GM21825 (cell line): Measurements from ENCODE around the gene BEGAIN.

Experiments
- ATAC-seq: cut with Tn5 transposase; IDR thresholded peaks from one replicate; pipeline ENCODE4 v1.9.1; 2021; ENCODE audit warnings: mild to moderate bottlenecking, moderate library complexity; ENCODE audit not compliant: unreplicated experiment

The BEGAIN gene

GRCh38 chr14:100601914-100602313 is 14.7 kb upstream of the BEGAIN start:
- ATAC-seq = no peak

GRCh38 chr14:100601064-100601463 is 13.8 kb upstream of the BEGAIN start:
- ATAC-seq = no peak

- ATAC-seq = no peak
Observed at GRCh38 chr14:100599981-100600380, 12.8 kb upstream of the BEGAIN start.

DNA sequence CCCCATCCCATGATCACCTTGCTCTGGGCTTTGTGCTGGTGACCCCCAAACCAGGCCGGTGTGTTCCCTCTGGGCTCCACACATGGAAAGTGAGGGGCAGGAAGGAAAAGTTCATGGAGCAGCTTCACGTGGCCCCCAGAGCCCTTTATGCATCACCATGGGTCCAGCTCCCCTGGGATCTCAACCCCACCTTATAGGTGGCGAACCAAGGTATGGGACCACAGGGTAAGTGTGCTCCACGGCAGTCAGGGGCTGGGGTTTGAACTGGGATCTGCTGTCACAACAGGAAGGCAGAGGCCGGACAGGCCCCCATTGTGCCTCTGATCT is 7.4 kb upstream of the BEGAIN start:
- no peak for ATAC-seq

DNA sequence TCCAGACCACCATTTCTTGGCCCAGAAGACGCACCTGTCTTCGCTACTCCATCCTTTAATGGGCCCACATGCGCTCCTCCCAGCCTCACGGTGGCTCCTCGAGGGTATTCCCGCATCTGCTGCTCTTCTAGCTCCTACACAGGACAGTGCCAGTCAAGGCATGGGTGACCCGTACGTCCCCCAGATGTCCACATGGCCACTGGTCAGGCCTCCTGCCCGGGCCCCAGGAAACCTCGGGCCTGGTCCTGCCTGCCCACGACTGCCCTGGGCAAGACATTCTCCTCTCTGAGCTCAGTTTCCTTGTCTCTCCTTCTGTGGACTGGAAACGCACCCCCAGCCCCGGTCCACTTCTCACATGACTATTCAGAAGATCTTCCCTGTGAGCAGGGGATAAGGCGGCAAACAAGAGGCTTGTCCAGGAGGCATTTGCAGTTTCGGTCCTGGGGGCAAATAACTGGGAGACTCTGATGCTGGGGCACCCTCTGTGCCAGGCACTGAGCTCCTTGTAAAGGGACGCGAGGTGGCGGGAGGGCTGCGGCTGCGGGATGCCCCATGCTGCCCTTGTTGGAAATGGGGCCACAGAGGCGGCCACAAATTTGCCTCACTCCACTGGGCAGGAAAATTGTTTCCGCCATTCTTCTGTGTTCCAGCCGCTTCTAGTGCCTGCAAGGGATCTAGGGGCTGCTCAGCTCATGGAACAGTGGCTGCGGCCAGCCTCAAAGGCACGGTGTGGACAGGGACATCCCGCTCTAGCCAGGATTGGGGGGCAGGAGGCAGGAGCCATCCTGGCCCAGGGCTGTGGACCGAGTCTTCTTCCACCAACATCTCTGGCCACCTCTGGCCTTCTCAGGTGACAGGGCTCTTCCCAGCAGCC is 6.8 kb upstream of the BEGAIN start:
- ATAC-seq = no peak

DNA sequence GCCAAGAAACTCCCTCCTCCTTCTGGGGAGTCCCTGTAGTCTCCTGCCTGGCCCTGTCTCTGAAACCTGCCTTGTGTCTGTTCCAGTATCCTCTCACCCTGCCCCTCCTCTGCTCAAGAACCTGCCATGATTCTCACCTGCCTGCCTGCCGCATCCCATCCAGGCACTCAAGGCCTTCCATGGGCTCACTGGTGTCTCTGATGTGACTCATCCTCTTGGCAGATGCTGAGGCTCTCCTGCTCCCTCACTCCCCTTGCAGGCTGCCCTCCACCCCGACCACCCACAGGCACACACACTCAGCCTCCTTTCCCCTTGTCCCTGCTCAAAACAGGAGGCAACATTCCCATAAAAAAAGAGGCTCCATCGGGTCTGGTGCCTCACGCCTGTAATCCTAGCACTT is 5.8 kb upstream of the BEGAIN start:
- ATAC-seq = no peak

GRCh38 chr14:100592461-100592891 is 5.3 kb upstream of the BEGAIN start:
- ATAC-seq = no peak

DNA sequence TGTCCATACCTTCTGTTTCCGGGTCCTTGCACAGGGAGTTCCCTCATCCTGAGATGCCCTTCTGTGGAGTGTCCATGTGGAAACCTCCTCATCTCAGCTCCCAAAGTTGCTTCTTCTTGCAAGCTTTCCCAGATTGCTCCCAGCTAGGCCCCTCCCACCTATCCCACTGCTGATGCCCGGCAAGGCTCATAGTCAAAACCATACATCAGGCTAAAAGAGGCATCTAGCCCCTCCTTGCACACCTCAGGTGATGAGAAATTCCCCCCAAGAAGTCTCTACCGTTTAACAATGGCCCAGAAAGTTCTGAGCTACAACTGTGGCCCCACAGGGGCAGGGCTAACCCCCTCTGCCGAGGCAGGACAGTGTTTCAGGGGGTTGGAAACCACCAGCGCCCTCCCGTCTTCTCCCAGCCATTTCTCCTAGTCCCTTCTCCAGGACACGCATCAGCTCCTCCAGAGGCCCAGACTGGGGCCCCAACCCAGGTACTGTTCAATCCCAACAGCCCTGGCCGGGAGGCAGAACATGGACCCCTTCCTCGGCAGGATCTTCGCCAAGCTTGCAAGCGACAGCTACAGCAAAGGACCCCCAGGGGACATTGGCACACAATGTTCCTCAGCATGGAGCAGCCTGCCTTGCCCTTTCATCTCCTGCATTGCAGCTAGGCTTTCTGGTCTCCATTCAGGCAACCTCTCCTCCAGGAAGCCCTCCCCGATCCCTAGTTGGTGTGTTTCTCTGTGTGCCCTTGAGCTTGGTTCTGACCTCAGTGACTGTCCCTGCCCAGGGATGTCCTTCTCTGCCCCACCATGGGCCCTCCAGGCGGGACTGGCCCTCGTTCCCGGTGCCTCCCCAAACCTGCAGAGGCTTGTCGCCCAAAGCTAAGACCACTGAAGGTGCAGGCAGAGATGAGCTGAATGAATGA is 4.5 kb upstream of the BEGAIN start:
- no peak for ATAC-seq

DNA sequence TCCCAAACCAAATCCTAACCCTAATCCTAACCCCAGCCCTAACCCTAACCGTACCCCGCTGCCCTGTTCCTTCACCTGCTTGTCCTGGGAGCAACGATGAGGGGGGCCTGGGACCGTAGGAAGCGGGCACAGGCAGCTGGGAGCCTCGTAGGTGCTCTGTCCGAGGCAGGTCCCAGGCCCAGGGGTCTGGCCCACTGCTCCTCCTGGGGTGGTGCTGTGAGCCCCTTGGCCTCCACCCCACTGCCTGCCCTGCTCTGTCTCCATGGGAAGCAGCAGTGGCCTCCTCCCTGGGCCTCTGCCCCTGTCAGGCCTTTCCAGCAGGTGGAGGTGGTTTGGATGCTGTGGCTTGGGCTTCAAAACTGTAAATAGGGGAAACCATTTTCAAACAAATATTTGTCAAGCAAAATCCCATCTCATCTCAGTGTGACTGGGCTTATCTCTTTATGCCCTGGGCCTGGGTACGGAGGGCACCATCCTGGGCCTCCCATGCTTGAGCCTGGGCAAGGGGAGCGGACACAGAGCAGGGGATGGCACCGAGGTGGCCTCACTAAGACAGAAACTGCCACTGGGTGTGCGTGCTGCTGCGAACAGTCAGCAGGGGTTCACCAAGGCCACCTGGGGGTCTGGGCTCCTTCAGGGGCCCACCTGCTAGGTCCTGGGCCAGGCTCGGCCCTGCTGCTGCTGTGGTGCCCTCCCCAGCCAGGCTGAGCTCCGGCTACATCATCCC is 3.7 kb upstream of the BEGAIN start:
- no peak for ATAC-seq

DNA sequence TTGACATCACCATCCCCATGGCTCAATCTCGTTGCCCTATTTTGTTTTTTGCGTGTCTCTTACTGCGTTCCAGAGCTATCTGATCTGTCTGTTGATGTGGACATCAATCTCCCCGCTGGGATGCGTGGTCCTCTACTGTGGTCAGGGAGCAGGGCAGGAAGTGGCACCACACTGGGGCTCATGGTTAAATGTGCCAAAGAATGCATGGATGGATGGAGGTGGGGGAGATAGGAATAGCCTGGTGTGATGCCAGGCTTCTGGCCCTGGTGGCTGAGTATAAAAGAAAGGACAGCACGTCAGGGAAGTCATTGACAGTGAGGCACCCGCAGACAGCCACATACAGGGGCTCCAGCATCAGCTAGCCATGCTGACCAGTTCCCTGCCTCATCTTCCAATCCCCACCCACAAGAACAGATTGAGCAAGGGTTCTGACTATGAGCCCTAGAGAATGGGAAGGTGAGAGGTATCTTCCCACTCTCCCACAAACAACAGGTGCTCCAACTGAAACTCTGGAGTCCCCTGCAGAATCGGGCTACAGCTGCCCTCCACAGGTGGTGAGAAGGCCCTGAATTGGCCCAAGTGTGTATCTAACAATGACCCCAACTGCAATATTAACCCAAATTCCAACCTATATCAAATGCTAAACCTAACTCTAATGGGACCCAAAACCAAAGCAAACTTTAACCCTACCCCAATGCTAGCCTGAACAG is 2.7 kb upstream of the BEGAIN start:
- no peak for ATAC-seq

DNA sequence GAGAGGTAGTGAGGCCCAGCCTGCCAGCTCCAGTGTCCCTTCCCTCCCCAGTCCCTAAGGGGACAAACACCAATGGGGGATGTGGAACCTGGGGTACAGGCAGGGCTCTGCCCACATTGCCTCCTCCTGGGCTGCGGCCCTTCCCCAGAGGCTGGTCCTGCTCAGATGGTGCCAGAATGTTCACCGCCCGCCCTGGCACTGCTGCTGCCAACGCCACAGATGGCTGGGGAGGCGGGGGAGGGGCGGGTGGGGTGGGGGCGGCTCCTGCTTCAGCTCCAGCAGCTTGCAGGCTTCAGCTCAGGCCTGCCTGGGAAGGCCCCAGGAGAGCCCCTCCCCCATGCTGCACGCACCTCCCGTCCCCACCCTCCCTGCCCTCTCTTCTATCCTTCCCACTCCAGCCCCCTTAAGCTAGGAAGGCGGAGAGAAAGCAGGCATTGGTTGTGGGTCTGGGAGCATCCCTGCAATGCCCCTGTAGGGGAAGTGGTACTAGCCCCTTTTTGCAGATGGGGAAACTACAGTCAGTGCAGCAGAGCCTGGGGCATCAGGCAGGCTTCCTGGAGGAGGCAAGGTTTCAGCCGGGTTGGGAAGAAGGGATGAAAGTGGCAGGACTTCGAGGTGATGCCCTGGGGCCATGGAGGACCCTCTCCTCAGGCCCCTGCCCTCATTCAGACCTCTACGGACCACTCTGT is 2.0 kb upstream of the BEGAIN start:
- no peak for ATAC-seq

DNA sequence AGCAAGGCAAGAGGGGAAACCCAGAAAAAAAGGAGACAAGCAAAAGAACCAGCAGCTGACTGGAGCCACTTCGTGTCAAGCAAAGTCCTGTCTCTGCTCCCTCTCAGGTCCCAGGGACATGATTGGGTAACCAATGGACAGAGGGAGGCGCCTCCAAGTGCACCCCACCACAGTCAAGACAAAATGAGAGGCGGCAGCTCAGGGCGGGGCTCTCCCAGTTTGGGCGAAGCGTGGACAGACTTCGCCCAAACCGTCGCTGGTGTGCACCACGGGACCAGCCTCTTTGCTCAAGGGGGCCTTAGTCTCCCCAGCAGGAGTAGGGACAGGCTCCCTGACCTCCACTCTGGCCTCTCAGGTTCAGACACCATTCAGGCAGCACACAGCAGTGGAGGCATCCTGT is 1.5 kb upstream of the BEGAIN start:
- no peak for ATAC-seq

GRCh38 chr14:100587763-100588411 is 670 bp upstream of the BEGAIN start:
- ATAC-seq = no peak

DNA sequence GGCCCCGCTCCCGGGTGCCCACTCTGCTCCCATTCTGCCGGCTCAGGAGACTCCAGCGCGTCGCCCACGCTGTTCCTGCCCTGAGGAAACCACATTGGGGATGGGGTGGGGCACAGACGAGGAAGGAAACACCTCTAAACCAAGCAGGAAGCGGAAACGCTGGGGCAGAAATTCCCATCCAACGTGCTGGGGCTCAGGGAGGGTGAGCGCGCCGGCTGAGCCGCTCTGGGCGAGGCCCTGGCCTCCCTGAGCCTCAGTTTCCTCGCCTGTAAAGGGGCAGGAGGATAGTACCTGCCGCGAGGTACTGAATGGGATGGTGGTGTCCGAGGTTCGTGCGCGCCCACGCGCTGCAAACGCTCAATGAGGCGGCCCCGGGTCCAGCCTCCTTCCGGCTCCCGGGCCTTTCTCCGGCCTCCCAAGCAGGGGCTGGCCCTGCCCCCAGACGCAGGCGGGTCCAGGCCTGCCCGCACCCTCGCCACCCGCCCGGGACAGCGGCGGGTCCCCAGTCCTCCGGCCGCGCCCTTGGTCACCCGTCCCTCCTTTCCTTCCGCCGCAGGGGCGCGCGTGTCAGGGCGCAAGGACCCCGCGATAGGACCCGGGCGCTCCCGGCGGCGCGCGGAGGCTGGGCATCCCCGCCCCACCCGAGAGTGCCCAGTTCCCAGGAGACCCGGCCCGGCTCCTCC is 673 bp downstream of the BEGAIN start:
- no peak for ATAC-seq

DNA sequence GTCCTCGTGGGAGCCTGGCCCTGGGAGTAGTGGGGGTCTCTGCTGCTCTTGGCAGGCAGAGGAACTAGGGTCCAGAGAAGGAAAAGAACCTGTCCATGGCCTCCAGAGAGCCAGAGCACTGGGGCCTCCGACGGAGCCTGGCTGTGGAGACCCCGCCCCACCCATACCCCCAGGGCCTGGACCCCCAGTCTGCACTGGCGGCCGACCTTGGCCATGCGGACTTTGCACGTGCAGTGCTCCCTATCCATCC is 1.1 kb downstream of the BEGAIN start:
- no peak for ATAC-seq

- no peak for ATAC-seq
Observed at GRCh38 chr14:100585448-100586152, 1.6 kb downstream of the BEGAIN start.

GRCh38 chr14:100584056-100585031 is 2.9 kb downstream of the BEGAIN start:
- ATAC-seq = no peak

- ATAC-seq = no peak
Observed at GRCh38 chr14:100583245-100583644, 4.0 kb downstream of the BEGAIN start.
